LNCAP (cell line): Measurements from ENCODE around the gene GRK6.

Experiments
- TF ChIP-seq, protein P1 (sequence below): fragments of 450-650 bp; IDR thresholded peaks from 2 replicates; pipeline ENCODE4 v1.5.1; 2017; ENCODE audit warnings: mild to moderate bottlenecking

The GRK6 gene

DNA sequence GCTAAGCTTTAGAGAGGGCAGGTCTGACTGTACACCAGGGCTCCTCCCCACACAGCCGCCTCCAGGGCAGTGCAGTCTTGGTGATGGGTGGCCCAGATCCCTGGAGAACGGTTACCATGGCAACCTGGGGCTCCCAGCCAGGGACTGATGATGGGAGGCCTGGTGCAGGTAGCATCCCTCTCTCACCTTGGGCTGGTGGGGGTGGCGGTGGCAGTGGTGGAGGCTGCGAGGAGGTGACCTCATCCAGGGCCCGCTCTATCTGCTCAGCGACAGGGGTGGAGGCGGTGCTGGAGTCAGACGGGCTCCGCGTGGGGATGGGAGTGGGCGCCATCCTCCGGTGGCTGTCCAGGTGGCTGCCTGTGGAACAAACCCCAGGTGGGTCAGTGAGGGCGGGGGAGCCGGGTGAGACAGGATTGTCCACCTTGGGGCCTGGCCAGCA is 32.5 kb downstream of the GRK6 start:
- TF ChIP-seq, protein P1, sequence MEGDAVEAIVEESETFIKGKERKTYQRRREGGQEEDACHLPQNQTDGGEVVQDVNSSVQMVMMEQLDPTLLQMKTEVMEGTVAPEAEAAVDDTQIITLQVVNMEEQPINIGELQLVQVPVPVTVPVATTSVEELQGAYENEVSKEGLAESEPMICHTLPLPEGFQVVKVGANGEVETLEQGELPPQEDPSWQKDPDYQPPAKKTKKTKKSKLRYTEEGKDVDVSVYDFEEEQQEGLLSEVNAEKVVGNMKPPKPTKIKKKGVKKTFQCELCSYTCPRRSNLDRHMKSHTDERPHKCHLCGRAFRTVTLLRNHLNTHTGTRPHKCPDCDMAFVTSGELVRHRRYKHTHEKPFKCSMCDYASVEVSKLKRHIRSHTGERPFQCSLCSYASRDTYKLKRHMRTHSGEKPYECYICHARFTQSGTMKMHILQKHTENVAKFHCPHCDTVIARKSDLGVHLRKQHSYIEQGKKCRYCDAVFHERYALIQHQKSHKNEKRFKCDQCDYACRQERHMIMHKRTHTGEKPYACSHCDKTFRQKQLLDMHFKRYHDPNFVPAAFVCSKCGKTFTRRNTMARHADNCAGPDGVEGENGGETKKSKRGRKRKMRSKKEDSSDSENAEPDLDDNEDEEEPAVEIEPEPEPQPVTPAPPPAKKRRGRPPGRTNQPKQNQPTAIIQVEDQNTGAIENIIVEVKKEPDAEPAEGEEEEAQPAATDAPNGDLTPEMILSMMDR, result no peak

DNA sequence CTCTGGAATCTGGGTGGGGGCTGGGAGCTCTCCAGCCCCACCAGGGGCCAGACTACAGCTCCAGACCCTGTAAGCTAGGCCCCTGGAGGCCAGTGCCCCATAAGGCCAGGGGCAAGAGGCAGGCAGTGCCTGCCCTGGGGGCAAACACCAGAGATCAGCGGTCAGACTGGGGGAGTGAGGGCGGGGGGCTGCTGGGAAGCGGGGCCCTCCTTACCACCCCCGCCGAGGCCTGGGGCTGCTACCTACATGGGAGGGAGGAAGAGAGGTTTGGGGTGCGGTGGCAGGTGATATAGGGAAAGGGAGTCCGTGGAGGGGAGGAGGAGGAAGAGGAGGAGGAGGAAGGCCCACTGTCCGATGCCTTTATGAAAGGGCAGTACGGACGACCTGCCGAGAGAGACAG is 32.9 kb downstream of the GRK6 start:
- TF ChIP-seq, protein P1, result no peak

DNA sequence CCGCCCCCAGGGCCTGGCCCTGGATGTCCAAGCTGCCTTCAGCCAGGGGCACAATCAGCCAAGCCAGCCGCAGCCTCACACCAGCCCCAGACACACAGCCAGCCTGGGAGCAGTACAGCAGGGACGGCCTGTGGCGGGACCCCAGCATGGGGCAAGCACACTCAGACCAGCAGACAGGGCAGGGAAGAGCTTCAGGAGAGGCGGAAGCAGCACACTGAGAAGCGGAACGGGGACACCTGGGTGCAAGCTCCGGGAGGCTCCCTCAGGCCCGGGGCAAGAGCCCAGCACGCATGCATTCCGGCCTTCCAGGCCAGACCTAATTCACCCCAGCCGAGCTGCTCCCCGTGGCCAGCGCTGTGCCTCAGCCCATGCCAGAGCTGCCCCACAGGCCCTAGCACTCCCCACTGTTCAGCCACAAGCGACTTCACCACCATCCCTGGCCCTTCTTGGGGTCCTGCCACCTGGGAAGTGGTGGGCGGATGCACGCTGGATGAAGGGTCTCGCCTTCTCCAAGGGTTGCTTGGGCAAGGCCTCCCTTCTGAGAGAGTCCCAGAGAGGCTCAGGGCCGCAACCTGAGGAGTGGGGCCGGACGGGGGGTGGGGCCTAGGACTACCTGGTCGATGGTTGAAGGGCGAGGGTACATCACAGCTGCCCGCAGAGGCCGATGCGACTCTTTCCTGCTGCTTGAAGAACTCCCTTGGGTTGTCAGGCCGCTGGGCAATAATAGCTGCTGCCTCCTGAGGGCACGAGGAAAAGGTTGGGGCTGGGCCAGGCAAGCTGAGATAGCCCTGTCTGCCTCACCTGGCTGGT is 33.5 kb downstream of the GRK6 start:
- TF ChIP-seq, protein P1, result no peak

GRCh38 chr5:177462021-177462670 is 35.7 kb downstream of the GRK6 start:
- TF ChIP-seq, protein P1, result no peak

- TF ChIP-seq, protein P1, result no peak
These were observed 38.6 kb downstream of the GRK6 start for GRCh38 chr5:177465044-177465443.

- TF ChIP-seq, protein P1, result no peak
These were observed 40.4 kb downstream of the GRK6 start for GRCh38 chr5:177466861-177467260.

GRCh38 chr5:177467436-177467835 is 41.0 kb downstream of the GRK6 start:
- TF ChIP-seq, protein P1, result no peak
